Measurements from ENCODE around the gene CXCL11.

The CXCL11 gene

GRCh38 chr4:76061982-76062381, 26.1 kb upstream of the CXCL11 start:
- no peaks in the 10 kb centered on the region for H3K9me2 ChIP-seq (replicated peaks; ENCODE audit: control insufficient read depth, low read length)
- H3K9me3 ChIP-seq (ENCODE audit: control insufficient read depth, insufficient read depth, low read length): no peaks in the 10 kb centered on the region
- H3K4me1 ChIP-seq (ENCODE audit: control insufficient read depth, low read length): no peaks in the 10 kb centered on the region
- H3K27ac ChIP-seq (ENCODE audit: low read depth, low read length): no peak overlapping the region
- H3K27me3 ChIP-seq (ENCODE audit: control insufficient read depth, low read length): peaks cover 24% of the 10 kb centered on the region
- H3F3A ChIP-seq (ENCODE audit: control insufficient read depth, insufficient read depth): no peaks in the 10 kb centered on the region
- no peak overlapping the region for H3K4me2 ChIP-seq (ENCODE audit: low read length)
- no peak for TF ChIP-seq CTCF (IDR thresholded peaks at IDR 0.05; ENCODE audit: low read depth, low read length, poor library complexity, severe bottlenecking)
- no peak for TF ChIP-seq EZH2phosphoT487 (IDR thresholded peaks at IDR 0.05; ENCODE audit: borderline replicate concordance, low read length)
- H4K20me1 ChIP-seq (ENCODE audit: control insufficient read depth, insufficient read depth, low read depth, low read length): no peaks in the 10 kb centered on the region
- H3K4me3 ChIP-seq (ENCODE audit: low read length): no peak overlapping the region
- H3K79me2 ChIP-seq (ENCODE audit: control insufficient read depth, low read length): no peaks in the 10 kb centered on the region
- no peaks in the 10 kb centered on the region for H3K36me3 ChIP-seq (ENCODE audit: control insufficient read depth, low read length)

DNA sequence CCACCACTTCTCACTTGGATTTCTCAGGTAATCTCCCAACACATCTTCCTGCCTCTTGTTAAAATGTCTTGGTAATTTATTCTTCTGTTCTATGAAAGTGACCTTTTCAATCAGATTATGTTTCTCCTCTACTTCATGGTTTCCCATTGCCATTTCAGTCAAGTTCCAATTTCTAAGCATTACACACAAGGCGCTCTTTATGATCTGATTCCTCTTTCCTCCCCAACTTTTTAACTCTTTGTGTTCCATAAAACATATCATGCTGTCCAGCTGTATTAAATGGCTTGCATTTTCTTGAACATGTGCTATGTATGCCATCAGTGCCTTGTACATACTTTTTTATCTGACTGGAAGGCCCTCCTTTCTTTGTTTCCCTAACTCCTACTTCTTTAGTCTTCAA, 25.6 kb upstream of the CXCL11 start:
- Histone ChIP-seq H3K9me2 (replicated peaks; ENCODE audit: control insufficient read depth, low read length) (no peaks in the 10 kb centered on the region), H3K4me2 (ENCODE audit: low read length) (no peak overlapping the region), H3K27ac (ENCODE audit: low read depth, low read length) (no peak overlapping the region), H4K20me1 (ENCODE audit: control insufficient read depth, insufficient read depth, low read depth, low read length) (no peaks in the 10 kb centered on the region), H3K4me1 (ENCODE audit: control insufficient read depth, low read length) (no peaks in the 10 kb centered on the region), H3K36me3 (ENCODE audit: control insufficient read depth, low read length) (no peaks in the 10 kb centered on the region), H3K79me2 (ENCODE audit: control insufficient read depth, low read length) (no peaks in the 10 kb centered on the region), H3K9me3 (ENCODE audit: control insufficient read depth, insufficient read depth, low read length) (no peaks in the 10 kb centered on the region), H3F3A (ENCODE audit: control insufficient read depth, insufficient read depth) (no peaks in the 10 kb centered on the region), H3K4me3 (ENCODE audit: low read length) (no peak overlapping the region), H3K27me3 (ENCODE audit: control insufficient read depth, low read length) (peaks cover 25% of the 10 kb centered on the region)
- TF ChIP-seq CTCF (IDR thresholded peaks at IDR 0.05; ENCODE audit: low read depth, low read length, poor library complexity, severe bottlenecking) (no peak), EZH2phosphoT487 (IDR thresholded peaks at IDR 0.05; ENCODE audit: borderline replicate concordance, low read length) (no peak)

GRCh38 chr4:76060506-76060905, 24.6 kb upstream of the CXCL11 start:
- TF ChIP-seq EZH2phosphoT487 (IDR thresholded peaks at IDR 0.05; ENCODE audit: borderline replicate concordance, low read length) (no peak), CTCF (IDR thresholded peaks at IDR 0.05; ENCODE audit: low read depth, low read length, poor library complexity, severe bottlenecking) (no peak)
- H3K27ac ChIP-seq (ENCODE audit: low read depth, low read length): no peak overlapping the region
- H3K36me3 ChIP-seq (ENCODE audit: control insufficient read depth, low read length): no peaks in the 10 kb centered on the region
- no peaks in the 10 kb centered on the region for H3K9me3 ChIP-seq (ENCODE audit: control insufficient read depth, insufficient read depth, low read length)
- no peaks in the 10 kb centered on the region for H3K79me2 ChIP-seq (ENCODE audit: control insufficient read depth, low read length)
- no peaks in the 10 kb centered on the region for H3K9me2 ChIP-seq (replicated peaks; ENCODE audit: control insufficient read depth, low read length)
- H3K4me2 ChIP-seq (ENCODE audit: low read length): no peak overlapping the region
- H3K4me1 ChIP-seq (ENCODE audit: control insufficient read depth, low read length): no peaks in the 10 kb centered on the region
- no peak overlapping the region for H3K4me3 ChIP-seq (ENCODE audit: low read length)
- peaks cover 35% of the 10 kb centered on the region for H3K27me3 ChIP-seq (ENCODE audit: control insufficient read depth, low read length)
- no peaks in the 10 kb centered on the region for H3F3A ChIP-seq (ENCODE audit: control insufficient read depth, insufficient read depth)
- H4K20me1 ChIP-seq (ENCODE audit: control insufficient read depth, insufficient read depth, low read depth, low read length): no peaks in the 10 kb centered on the region

DNA sequence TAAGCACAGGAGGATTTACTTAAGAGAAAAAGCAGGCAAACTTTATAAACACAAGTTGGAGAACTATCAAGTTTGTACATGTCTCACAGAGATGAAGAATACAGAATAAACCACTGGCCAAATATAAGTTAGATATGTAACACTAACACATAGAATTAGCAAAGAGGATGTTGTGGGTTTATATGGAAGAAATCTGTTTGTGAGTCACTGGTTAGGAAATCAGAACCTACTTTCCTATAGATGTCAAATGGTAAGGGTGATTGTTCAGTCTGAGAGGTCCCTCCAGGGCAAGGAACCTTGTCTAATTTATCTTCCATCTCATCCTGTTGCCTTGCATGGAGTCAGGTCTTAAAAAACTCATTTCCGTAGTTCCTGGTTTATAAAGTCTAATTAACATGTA, 23.9 kb upstream of the CXCL11 start:
- Histone ChIP-seq H3K4me2 (ENCODE audit: low read length) (no peak overlapping the region), H3F3A (ENCODE audit: control insufficient read depth, insufficient read depth) (no peaks in the 10 kb centered on the region), H3K79me2 (ENCODE audit: control insufficient read depth, low read length) (no peaks in the 10 kb centered on the region), H3K4me3 (ENCODE audit: low read length) (no peak overlapping the region), H3K36me3 (ENCODE audit: control insufficient read depth, low read length) (no peaks in the 10 kb centered on the region), H3K27ac (ENCODE audit: low read depth, low read length) (no peak overlapping the region), H3K27me3 (ENCODE audit: control insufficient read depth, low read length) (peaks cover 42% of the 10 kb centered on the region), H3K9me3 (ENCODE audit: control insufficient read depth, insufficient read depth, low read length) (no peaks in the 10 kb centered on the region), H3K4me1 (ENCODE audit: control insufficient read depth, low read length) (no peaks in the 10 kb centered on the region), H4K20me1 (ENCODE audit: control insufficient read depth, insufficient read depth, low read depth, low read length) (no peaks in the 10 kb centered on the region), H3K9me2 (replicated peaks; ENCODE audit: control insufficient read depth, low read length) (no peaks in the 10 kb centered on the region)
- TF ChIP-seq EZH2phosphoT487 (IDR thresholded peaks at IDR 0.05; ENCODE audit: borderline replicate concordance, low read length): no peak
- TF ChIP-seq CTCF (IDR thresholded peaks at IDR 0.05; ENCODE audit: low read depth, low read length, poor library complexity, severe bottlenecking): no peak
